HG02884 (cell line): Measurements from ENCODE around the gene PARVB.

Experiments
- ATAC-seq: cut with Tn5 transposase; IDR thresholded peaks from one replicate; pipeline ENCODE4 v1.9.1; 2021; ENCODE audit warnings: mild to moderate bottlenecking, moderate library complexity; ENCODE audit not compliant: unreplicated experiment

PARVB gene, protein sequence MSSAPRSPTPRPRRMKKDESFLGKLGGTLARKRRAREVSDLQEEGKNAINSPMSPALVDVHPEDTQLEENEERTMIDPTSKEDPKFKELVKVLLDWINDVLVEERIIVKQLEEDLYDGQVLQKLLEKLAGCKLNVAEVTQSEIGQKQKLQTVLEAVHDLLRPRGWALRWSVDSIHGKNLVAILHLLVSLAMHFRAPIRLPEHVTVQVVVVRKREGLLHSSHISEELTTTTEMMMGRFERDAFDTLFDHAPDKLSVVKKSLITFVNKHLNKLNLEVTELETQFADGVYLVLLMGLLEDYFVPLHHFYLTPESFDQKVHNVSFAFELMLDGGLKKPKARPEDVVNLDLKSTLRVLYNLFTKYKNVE

DNA sequence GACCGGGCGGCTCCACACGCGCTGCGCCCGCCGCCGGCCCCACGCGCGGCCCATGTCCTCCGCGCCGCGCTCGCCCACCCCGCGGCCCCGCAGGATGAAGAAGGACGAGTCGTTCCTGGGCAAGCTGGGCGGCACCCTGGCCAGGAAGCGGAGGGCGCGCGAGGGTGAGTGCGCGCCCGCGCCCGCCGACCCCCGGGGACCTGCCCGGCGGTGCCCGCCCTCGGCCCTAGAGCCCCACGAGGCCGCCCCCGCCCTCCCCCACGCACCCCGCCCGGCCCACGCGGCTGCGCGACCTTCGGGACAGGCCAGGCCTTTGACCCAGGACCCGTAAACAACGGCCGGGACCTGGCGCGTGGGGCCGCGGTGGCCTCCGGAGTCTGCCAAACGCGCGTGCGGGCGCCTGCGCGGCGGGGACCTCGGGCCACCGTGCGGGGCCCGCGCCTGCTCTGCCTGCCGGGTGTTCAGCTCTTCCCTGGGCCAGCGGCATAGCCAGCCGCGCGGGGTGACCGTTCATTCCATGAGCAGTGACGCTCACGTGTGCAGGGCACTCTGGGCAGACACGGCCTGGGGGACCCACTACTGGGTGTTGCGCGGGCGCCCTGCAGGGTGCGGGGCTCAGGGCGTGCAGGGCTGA is at the start of gene PARVB:
TSS of gene PARVB (plus strand) at position 15 of the 634 bp plus-strand sequence. CDS start at position 53, 38 bp downstream.
- no peak for ATAC-seq

DNA sequence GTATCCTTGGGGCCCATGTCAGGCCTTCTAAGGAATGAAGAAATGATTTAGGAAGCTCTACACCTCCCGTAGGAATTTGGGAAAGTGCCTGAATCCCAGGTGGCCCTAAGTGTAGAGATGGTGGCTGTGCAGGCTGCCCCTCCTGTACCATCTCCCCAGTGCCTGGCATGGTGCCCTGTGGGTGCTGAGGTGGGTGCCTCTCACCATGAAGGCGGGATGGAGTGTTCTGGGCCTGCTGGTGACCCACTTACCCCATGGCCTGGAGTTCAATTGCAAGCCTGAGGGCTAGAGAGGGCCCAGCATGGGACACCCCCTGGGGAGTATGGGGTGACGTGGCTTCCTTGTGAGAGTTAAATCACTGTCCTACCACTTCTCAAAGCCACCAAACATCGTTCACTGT is 49.1 kb upstream of the PARVB start:
- ATAC-seq: no peak

DNA sequence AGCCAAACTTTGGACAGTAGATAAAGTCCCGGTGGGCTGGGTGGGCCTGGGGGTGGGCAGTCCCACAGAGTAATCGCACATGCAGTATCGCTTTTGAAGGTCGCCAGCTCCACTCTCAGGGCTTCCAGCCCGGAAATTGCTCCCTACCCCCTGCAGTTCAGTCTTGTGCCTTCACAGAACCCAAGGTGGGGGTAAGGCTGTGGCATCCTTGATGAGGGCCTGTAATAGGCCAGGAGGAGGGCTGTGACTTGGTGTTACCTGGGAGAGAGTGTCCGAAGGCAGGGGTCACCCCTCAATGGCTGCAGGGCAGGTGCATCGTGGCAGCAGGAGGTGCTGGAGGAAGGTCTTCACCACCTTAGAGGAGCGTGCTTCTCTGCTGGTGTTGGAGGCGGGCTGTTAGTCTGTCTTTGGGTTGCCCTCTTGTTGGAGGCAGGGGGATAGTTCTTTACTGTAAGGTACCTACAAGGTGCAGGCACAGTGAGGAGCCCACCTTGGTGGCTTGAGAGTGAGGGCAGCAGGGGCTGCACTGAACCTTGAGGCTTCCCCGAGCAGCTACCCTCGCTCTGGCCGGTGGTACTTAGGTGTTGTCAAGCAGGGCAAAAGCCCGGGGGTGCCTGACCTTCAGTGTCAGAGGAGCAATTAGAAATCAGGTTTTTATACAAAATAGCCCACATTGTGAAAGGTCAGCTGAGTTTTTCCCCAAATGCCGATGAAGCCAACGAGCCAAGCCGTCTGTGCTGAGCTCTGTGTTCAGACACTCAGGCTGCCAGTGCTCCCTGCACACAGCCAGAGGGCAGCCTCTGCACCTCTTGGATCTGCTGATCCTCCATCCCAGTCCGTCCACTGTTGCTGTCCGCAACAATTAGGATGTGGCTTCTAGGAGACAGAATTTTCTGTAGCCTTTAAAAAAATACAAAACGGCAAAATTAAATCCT is 47.0 kb upstream of the PARVB start:
- ATAC-seq: no peak

DNA sequence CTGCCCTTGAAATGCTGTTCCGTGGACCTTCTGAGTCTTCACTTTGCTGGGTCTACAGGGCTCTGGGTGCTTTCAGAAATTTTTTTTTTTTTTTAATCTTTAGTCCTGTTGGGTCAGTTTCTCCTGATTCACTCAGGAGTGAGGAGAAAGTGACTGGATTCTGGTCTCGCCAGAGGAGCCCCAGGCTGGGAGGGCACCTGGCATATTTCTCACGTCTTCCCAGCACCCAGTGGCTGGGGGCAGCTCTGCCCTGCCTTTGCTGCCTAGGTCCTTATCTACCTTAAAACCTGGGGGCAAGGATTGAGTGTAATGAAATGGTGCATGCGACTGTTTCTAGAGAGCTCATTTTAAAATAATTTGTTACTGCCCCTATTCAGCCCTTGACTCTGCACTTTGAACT is 45.5 kb upstream of the PARVB start:
- no peak for ATAC-seq

DNA sequence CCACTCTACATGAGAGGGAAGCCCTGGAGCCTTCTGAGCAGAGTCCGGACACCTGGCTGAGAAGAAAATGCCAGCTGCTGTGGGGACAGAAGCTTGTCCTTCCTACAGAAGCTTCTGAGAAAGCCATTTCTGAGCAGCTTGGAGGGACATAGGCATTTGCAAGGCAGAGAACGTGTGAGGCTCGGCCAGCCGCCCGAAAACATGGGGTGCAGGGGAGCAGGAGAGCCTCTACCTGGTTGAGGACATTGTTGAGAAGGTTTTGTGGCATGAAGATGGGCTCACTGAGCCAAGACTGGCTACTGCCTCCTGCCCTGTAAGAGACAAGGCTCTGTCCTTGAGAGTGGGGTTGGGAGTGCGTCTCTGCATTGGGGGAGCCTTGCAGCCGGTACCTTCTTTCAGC is 43.5 kb upstream of the PARVB start:
- ATAC-seq: no peak

DNA sequence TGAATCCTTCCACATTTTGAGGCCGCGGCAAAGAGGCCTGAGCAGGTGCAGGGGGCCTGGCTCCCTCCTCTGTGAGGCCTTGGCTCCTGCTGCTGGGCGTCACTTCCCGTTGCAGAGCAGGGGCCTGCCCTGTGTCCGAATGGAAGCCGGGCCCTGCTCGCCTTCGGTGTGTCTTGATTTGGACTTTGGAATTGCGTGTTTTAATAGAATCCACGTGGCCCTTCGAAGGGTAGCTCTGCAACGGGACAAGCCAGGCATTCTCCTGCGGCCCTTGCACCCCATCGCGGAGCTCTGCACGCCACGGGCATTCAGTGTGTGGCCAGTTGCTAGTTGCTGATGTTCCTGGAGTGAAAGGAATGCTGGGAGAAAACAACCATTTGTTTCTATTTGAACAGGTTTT is 43.1 kb upstream of the PARVB start:
- no peak for ATAC-seq

DNA sequence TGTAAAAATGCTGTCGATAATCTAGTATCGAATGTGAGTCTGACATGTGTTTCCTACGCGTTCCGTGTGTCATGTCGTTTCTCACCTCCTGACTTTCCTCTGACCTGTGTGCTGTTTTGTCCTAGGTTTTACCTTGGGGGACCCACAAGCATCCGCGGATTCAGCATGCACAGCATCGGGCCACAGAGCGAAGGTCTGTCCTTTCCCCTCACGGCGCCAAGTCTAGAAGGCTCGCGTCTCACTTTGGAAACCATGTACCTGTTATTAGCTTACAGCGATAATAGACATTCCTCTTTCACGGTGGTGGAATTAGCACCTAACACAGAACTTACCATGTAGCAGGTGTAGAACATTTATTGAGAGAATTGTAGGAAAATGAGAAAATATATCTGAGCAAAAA is 40.3 kb upstream of the PARVB start:
- no peak for ATAC-seq

DNA sequence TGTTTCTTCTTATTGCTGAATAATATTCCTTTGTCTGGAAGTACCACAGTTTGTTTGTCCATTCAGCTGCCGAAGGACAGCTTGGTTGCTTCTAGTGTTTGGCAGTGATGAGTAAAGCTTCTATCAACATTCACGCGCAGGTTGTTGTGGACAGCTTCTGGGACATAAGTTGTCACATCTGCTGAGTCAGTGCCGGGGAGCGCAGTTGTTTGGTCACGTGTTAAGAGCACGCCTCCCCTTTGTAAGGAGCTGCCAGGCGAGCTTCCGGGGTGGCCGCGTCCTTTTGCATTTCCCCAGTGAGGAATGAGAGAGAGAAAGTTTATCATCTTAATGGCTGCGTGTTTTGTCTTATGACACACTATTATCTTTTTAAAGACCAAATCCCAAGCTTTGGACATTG is 38.6 kb upstream of the PARVB start:
- ATAC-seq: no peak

DNA sequence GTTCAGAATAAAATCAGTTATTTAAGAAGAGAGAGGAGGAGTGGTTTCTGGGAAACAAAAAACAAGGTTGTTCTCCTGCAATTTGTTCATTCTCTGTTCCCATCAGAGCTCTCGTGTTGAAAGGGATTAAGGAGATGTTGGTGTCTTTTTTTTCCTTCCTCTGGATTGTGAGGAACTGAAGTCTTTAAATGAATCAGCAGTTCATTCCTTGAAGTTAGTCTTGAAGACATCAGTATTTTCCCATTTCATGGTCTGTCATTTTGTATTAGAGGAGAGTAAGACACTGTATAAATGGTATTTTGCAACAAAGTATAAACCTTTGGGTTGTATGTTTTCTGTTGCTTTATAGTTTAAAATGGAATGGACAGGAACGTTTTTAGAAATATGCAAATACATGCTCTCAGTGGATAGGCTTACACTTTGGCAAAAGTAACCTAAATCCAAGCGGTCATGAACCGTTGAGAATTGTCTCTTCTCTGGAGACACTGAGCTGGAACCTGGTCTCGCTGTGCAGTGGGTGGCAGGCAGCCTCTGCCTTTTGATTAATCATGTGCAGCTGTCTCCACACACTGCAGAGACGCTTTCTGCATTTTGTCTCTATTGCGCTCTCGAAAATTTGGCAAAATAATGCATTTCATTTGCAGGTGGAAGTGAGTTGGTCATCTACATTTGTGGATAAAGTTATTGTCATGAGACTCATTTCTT is 35.8 kb upstream of the PARVB start:
- no peak for ATAC-seq

DNA sequence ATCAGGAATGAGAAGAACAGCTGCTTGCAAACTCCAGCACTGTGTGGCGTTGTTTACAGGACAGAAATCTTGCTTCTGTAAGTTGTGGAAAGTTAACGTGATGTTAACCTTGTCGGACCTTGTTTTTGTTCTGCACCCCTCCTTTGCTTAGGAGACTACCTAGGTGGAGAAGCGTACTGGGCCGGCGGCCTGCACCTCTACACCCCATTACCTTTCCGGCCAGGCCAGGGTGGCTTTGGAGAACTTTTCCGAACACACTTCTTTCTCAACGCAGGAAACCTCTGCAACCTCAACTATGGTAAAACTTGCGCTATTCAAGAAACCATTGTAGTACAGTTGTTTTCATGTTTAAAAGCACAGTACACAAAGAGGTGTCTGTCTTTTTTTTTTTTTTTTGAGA is 35.1 kb upstream of the PARVB start:
- ATAC-seq: no peak

DNA sequence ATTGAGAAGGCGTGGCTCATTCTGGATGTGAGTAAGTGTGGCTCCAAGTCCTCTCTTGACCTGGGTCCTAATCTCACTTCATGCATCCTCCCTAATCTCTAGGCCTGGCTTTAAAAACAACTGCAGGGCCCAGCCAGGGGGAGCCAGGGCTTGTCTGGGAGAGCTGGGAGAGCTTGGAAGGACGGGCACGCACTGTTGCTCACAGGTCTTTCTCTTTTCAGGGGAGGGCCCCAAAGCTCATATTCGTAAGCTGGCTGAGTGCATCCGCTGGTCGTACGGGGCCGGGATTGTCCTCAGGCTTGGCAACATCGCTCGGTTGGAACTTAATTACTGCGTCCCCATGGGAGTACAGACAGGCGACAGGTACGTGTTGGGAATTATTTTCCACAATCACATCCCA is 34.1 kb upstream of the PARVB start:
- ATAC-seq: no peak

DNA sequence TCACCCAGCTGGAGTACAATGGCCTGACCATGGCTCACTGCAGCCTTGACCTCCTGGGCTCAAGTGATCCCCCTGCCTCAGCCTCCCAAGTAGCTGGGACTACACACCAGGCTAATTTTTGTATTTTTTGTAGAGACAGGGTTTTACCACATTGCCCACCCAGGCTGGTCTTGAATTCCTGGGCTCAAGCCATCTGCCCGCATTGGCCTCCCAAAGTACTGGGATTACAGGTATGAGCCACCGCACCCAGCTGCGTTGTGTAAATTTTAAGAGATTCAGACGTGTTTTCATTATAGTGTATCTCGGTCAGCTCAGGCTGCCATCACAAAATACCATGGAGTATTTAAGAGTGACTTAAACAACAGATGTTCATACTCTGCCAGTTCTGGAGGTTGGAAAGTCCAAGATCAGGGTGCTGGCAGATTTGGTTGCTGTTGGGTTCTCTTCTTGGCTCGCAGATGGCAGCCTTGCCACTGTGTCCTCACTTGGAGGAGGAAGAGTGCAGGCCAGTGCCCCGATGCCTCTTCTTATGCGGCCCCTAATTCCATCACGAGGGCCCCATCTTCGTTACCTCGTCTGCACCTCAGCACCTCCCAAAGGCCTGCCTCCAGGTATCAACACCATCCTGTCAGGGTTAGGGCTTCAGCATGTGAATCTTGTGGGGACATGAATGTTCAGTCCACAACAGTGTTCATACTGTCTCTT is 32.6 kb upstream of the PARVB start:
- ATAC-seq: no peak

DNA sequence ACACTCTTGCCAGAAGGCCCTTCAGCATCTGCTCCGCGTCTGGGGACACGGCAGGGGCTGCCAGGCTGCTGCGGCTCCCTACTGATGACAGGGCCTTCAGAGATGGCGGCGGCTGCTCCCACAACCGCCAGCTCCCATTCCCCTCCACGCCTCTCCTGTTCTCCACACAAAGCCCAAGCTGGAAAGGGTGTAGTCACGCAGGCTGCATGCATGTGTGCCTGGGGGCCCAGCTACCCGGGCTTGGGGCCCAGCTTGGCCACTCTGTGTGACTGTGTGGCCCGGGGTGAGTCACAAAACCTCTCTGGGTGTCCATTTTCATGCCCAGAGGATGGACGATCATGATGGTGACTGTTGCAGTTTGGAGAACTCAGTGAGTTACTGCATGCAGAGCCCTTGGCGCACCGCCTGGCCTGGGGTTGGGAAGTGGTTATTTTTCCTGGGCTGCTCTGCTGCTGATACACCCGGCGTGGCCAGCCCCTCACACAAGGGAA is 31.7 kb upstream of the PARVB start:
- ATAC-seq: no peak

DNA sequence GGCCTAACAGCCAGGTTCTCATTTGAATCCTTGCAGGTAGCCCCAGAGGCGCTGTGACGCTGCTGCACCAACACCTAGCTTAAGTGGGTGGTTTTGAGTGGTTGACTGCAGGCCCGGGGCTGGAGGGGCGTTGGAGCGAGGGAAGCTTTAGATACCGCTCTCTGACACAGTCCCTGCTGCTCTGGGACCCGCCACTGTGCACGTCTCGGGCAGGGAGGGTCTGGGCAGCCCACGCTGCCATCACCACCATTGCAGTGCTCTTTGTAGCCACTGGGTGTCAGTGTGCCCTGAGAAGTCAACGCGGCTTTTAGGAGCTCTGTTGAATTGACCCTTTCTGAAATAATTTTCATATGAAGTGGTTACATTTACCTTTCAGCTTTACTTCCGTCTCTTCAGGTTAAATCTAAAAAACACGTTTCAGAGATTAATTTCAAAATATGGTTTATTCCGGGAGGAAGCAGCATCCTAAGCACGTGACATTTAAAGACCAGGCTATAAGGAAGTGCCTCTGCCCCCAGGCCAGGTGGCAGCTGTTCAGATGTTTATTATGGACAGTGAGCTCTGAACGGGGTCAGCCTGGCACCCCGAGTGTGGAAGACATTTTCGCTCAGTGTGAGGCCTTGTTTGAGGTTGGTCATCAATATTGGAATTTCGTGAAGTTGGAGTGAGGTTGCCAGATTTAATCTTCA is 30.9 kb upstream of the PARVB start:
- ATAC-seq: no peak

DNA sequence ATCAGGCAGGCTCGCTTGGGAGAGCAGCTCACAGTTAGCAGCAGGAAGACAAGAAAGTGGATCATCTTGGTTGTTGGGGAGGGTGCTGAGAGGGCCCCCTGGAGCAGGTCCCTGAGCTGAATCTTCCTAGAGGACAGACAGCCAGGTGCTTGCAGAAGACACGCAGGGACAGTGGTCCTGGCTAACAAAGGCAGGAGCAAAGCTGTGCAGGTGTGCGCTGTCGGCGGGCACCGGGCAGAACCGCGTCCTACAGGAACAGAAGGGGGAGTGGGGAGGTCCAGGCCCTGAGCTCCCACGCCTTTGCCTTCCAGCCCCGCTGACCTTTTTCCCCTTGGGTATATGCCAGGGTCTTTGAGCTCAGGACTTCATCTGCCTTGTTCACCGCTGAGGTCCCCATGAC is 30.1 kb upstream of the PARVB start:
- no peak for ATAC-seq

DNA sequence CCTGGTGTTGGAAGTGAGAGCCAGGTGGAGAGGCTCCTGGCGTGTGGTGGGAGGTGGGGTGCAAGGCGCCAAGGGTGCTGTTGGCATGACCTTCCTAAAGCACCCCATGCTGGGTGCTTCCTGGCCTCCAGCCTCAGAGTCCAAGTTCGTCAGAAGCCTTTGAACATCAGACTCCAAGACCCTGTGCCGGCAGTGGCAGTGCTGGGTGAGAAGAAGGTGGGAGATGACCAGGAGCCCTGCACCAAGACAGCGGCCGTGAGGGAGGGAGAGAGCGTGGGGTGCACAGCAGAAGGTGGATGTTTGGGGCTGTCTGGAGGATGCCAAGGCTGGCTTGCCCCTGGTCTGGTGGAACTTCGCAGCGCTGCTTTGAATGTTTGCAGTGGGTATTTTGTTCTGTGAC is 29.7 kb upstream of the PARVB start:
- no peak for ATAC-seq

DNA sequence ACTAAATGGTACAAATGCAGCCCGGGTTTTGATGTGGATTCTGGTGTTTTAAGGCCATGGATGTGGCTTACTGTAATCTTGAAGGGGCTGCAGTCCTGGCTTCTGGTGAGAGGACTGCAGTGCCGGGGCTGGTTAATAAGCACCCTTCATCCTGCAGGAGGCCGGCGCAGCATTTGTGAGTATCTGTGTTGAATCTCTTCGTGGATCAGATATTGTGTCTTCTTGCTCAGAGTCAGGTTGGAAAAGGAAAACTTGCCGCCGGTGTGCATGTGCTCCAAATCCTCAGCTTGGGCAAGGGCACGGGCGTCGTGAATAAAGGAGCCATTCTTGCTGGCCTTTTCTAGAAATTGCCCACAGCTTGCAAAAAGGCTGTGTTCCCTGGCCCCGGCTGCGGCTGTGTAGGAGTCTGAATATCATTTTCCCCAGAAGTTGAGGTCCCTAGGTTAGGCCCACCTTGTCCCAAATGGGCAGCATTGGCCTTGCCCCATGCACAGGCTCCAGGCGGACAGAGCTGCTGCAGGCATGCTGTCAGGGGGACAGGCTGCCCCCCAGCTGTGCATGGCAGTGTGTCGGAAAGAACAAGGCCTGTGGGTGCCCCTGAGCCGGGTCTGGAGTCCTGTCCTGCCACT is 28.9 kb upstream of the PARVB start:
- no peak for ATAC-seq

DNA sequence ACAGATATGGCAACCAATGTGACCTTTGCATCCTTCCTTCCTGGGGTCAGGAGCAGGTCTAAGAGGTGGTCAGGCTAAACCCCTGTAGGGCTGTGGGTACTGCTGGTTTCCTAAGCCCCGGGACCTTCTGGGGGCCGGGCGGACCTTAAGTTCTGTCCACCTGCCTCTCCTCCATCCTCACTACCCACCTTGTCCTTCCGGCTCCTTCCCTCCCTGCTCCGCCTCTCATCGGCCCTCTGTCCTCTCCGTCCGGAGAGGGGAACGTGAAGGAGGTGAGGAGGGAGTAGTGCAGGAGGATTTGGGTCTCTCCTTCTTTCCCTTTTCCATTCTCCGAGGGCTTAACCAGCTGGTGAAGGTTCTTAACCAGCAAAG is 28.3 kb upstream of the PARVB start:
- ATAC-seq: no peak
